GM20431 (cell line): Measurements from ENCODE around the gene MPHOSPH9.
"Not testable (repeated sequence)": the region's sequence is repeated elsewhere in the genome, so short reads cannot be mapped to it uniquely, and the experiment has no call there.

Experiments
- in situ Hi-C: fragments of 300-500 bp; cut with MseI, MboI; formaldehyde crosslinking; loops from one replicate; pipeline ENCODE4 v1.15.0; 2020; ENCODE audit warnings: low sequenced_read_pairs; ENCODE audit not compliant: unreplicated experiment

Gene MPHOSPH9

GRCh38 chr12:123263196-123263817 is 30.4 kb upstream of the MPHOSPH9 start:
- in situ Hi-C loops = no loop called here

GRCh38 chr12:123261196-123261595 is 28.3 kb upstream of the MPHOSPH9 start:
- in situ Hi-C loops = no loop called here

GRCh38 chr12:123260081-123260480 is 27.1 kb upstream of the MPHOSPH9 start:
- in situ Hi-C loops = no loop called here

GRCh38 chr12:123258593-123258992 is 25.7 kb upstream of the MPHOSPH9 start:
- in situ Hi-C loops = no loop called here

- in situ Hi-C loops = no loop called here
Observed at GRCh38 chr12:123254853-123255446, 22.0 kb upstream of the MPHOSPH9 start.

GRCh38 chr12:123253641-123254459 is 20.9 kb upstream of the MPHOSPH9 start:
- in situ Hi-C loops = no loop called here

- in situ Hi-C loops = not testable (repeated sequence)
Observed at GRCh38 chr12:123252365-123252764, 19.4 kb upstream of the MPHOSPH9 start.

DNA sequence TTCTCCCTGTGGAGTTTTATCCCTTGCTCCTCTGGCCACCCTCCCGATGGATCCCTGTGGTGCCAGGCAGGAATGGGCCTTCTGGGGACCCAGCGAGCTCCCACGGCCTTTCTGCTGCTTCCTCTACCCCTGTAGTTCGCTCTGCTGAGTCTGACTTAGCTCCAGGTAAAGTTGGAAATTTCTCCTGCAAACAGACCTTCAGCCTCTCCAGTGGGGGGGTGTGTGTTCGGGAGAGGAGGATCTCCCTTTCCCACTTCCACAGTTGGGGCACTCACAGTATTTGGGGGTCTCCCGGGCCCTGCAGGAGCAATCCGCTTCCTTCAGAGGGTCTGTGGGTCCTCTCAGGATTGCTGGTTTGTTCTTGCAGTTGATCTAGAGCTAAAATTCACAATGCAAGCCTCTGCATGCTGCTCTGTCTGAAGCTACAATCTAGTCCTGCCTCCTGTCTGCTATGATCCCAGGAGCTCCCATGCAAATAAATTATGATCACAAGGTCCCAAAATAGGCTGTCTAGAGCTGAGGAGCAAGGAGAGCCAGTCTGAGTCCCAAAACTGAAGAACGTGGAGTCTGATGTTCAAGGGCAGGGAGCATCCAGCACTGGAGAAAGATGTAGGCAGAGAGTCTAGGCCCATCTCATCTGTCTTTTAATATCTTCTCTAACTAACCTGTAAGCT is 18.6 kb upstream of the MPHOSPH9 start:
- in situ Hi-C loops = no loop called here

DNA sequence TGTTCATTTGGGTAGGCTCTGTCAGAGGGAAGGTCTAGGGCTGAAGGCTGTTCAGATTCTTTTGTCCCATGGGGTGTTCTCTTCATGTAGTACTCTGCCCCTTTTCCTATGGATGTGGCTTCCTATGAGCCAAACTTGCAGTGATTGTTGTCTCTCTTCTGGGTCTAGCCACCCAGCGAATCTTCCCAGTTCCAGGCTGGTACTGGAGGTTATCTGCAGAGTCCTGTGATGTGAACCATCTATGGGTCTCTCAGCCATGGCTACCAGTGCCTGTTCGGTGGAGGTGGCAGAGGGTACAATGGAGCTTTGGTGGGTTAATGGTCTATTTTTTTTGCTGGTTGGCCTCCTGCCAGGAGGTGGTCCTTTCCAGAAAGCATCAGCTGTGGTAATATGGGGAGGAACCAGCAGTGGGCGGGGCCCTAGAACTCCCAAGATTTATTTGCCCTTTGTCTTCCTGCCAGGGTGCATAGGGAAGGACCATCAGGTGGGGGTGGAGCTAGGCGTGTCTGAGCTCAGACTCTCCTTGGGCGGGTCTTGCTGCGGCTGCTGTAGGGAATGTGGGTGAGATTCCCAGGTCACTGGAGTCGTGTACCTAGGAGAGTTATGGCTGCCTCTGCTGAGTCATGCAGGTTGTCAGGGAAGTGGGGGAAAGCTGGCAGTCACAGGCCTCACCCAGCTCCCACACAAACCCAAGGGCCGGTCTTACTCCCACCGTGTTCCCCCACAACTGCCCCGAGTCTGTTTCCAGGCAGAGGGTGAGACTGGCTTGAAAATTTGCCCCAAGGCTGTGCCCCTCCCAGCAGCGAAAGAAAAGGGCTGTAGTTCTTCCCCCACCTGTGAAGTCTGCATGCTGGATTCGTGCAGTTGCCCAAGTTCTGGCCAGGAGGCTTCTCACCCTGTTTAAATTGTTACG is 17.8 kb upstream of the MPHOSPH9 start:
- in situ Hi-C loops = no loop called here

DNA sequence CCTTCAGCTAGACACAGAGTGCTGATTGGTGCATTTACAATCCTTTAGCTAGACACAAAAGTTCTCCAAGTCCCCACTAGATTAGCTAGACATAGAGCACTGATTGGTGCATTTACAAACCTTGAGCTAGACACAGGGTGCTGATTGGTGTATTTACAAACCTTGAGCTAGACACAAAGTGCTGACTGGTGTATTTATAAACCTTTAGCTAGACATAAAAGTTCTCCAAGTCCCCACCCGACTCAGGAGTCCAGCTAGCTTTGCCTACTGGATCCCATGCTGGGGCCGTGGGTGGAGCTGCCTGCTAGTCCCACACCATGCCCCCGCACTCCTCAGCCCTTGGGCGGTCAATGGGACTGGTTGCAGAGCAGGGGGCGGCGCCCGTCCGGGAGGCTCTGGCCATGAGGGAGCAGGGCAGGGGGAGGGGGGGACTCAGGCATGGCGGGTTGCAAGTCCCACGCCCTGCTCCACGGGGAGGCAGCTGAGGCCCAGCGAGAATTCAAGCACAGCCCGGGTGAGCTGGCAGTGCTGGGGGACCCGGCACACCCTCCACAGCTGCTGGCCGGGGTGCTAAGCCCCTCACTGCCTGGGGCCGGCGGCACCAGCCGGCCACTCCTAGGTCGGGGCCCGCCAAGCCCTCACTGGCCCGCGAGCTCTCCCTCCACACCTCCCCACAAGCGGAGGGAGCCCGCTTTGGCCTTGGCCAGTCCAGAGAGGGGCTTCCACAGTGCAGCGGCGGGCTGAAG is 16.2 kb upstream of the MPHOSPH9 start:
- in situ Hi-C loops = not testable (repeated sequence)

DNA sequence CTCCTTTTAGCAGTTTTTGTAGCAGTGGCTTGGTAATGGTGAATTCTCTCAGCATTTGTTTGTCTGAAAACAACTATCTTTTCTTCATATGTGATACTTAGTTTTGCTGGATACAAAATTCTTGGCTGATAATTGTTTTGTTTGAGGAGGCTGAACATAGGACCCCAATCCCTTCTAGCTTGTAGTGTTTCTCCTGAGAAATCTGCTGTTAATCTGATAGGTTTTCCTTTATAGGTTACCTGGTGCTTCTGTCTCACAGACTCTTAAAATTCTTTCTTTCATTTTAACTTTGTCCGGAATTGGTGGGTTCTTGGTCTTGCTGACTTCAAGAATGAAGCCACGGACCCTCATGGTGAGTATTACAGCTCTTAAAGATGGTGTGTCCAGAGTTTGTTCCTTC is 15.2 kb upstream of the MPHOSPH9 start:
- in situ Hi-C loops = not testable (repeated sequence)

GRCh38 chr12:123245678-123246077 is 12.7 kb upstream of the MPHOSPH9 start:
- in situ Hi-C loops = no loop called here

GRCh38 chr12:123243671-123244262 is 10.8 kb upstream of the MPHOSPH9 start:
- in situ Hi-C loops = no loop called here

GRCh38 chr12:123242116-123242904 is 9.4 kb upstream of the MPHOSPH9 start:
- in situ Hi-C loops = no loop called here

DNA sequence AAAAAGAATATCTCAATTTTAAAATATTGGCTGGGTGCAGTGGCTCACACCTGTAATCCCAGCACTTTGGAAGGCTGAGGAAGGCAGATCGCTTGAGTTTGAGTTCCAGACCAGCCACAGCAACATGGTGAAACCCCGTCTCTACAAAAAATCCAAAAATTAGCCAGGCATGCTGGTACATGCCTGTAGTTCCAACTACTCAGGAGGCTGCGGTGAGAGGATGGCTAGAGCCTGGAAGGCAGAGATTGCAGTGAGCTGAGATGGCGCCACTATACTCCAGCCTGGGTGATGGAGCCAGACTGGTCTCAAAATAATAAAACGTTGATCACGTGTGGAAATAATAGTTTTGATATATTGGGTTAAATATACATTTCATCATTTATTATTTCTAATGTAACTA is 6.0 kb upstream of the MPHOSPH9 start:
- in situ Hi-C loops = no loop called here

DNA sequence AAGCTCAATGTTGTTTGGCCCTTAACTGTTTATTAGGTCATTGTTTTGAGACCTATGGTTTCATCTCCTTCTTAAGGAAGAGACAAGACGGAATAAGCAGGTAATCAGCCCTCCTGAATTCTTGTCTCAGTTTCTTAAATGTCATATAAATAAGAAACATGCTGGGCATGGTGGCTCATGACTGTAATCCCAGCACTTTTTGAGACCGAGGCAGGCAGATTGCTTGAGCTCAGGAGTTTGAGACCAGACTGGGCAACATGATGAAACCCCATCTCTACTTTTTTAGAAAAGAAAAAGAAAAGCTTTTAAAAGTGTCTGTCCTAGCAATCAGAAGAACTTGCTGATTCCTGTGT is 5.4 kb upstream of the MPHOSPH9 start:
- in situ Hi-C loops = no loop called here

DNA sequence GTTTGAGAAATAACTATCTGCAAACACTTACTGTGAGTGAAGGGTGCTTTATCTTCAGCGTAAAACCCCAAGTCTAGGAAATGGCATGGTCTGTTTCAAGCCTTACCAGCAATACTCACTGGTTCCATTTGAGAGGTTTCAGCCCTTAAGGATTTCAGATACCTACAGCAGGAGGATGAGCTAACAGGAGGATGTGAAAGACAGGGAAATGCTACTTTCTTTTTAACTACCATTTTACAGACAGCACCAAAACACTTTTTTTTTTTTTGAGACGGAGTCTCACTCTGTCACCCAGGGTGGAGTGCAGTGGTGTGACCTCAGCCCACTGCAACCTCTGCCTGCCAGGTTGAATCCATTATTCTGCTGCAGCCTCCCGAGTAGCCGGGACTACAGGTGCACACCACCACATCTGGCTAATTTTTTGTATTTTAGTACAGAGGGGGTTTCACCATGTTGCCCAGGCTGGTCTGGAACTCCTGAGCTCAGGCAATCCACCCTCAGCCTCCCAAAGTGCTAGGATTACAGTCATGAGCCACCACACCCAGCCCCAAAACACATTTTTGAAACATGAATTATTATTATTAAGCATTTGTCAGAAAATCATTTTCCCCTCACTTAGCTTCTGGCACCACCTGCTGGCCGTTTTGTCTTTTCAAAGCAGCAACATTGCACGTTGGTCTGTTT is 4.8 kb upstream of the MPHOSPH9 start:
- in situ Hi-C loops = no loop called here
